Body of pancreas (tissue), 4 donors: ENCODE measurements around the gene RCAN3. TPM values are rescaled to one million over a fixed set of nuclear protein-coding genes. Genes with fewer than 3 reads are reported as not detected.

ENCODE experiments used
- ATAC-seq: fragments of 150-250 bp; one replicate; pipeline ENCODE4 v1.9.1; 2016
- DNase-seq, 4 donors: peaks; one replicate each; pipeline ENCODE4 v3.0.0-alpha.2; 2019
- H3K27ac ChIP-seq, 4 donors: fragments of 200-600 bp; sonication (generic); 1 replicate in 3 of 4; 2 replicates in 1 of 4; pipeline versions ENCODE4 v1.5.1 to v1.6.1; 2016 to 2019; ENCODE audit warnings: mild to moderate bottlenecking in 1 of 4, mixed read lengths in 1 of 4, moderate library complexity in 1 of 4
- H3K27me3 ChIP-seq, 2 donors: fragments of 200-600 bp; sonication (generic); one replicate each; pipeline ENCODE4 v1.6.0; 2016; ENCODE audit warnings: mild to moderate bottlenecking in 1 of 2
- H3K36me3 ChIP-seq, 2 donors: fragments of 200-600 bp; sonication (generic); replicated peaks in 1 of 2; 2 replicates each; pipeline ENCODE4 v1.5.1; 2016; ENCODE audit warnings: low read depth in 2 of 2; ENCODE audit not compliant: insufficient read depth in 1 of 2
- H3K4me1 ChIP-seq: fragments of 200-600 bp; sonication (generic); one replicate; pipeline ENCODE4 v1.6.0; 2016
- H3K4me3 ChIP-seq, 2 donors: fragments of 200-600 bp; sonication (generic); 1 replicate in 1 of 2; 2 replicates in 1 of 2; pipeline ENCODE4 v1.5.1; 2016 to 2019
- H3K9me3 ChIP-seq, 3 donors: fragments of 200-600 bp; sonication (generic); 1 replicate in 2 of 3; 2 replicates in 1 of 3; pipeline ENCODE4 v1.5.1; 2016
- CTCF ChIP-seq, 7 experiments: fragments of 450-650 bp in 4 of 7; fragments of 200-600 bp in 3 of 7; sonication (generic) in 3 of 7; IDR thresholded peaks; one replicate each; pipeline ENCODE4 v1.5.1; 2016 to 2019; ENCODE audit warnings: antibody characterized with exemption in 7 of 7
- POLR2A ChIP-seq, 3 donors: fragments of 450-650 bp; IDR thresholded peaks; one replicate each; pipeline ENCODE4 v1.6.1; 2016; ENCODE audit warnings: antibody characterized with exemption in 3 of 3, mild to moderate bottlenecking in 2 of 3
- WGBS, 2 donors: methylation state at CpG; one replicate each; pipeline ENCODE4 v1.1.5; 2017; 5-methylcytosine and 5-hydroxymethylcytosine counted together
- intact Hi-C: fragments of 100-400 bp; cut with DNase I; formaldehyde crosslinking; loops from one replicate; pipeline ENCODE4 v1.15.1; 2023
- total RNA-seq, 2 donors: library from RNA; depleted of rRNA; stranded (reverse); fragments of >200 nt; gene quantifications; one replicate each; pipeline ENCODE4 v1.1.0, GENCODE V29; 2016

The RCAN3 gene
- total RNA-seq, 2 donors from 2014 or later: 14.0 to 32.3 TPM

- Histone ChIP-seq H3K27me3 (no peaks in the 10 kb centered on the region), H3K4me3 (no peak overlapping the region), H3K4me1 (peaks cover 69% of the 10 kb centered on the region), H3K27ac (peak overlapping the region; percentile 84 to 91 (median 87)), H3K9me3 (no peaks in the 10 kb centered on the region), H3K36me3 (no peaks in the 10 kb centered on the region)
- 76 to 89% methylated on average over 3 of the region's 3 CpGs for WGBS, 2 donors
- intact Hi-C loops: no loop called here
- ATAC-seq: no peak
- no peak for DNase-seq
- TF ChIP-seq CTCF (IDR thresholded peaks at IDR 0.05) (no peak), POLR2A (IDR thresholded peaks at IDR 0.05) (no peak)
Measured at GRCh38 chr1:24566236-24566867, 63.7 kb downstream of the RCAN3 start.

GRCh38 chr1:24567792-24568388 is 65.3 kb downstream of the RCAN3 start:
- Histone ChIP-seq H3K4me3 (no peak overlapping the region), H3K27me3 (no peaks in the 10 kb centered on the region), H3K4me1 (peaks cover 62% of the 10 kb centered on the region), H3K36me3 (no peaks in the 10 kb centered on the region), H3K9me3 (no peaks in the 10 kb centered on the region), H3K27ac (peak overlapping the region; percentile 84 to 91 (median 87))
- 10 to 25% methylated on average over 17 of the region's 17 CpGs for WGBS, 2 donors
- TF ChIP-seq CTCF (IDR thresholded peaks at IDR 0.05) (peak in 4 of 7 experiments; percentile 54 to 75 (median 66)), POLR2A (IDR thresholded peaks at IDR 0.05) (peak in 2 of 3 donors; percentile 39 to 55)
- ATAC-seq (peak; percentile 92), DNase-seq (peak; percentile 82 to 91 (median 90))
- intact Hi-C loops: no loop called here

- intact Hi-C loops: no loop called here
- no peaks in the 10 kb centered on the region for H3K36me3 ChIP-seq
- H3K4me1 ChIP-seq: peaks cover 58% of the 10 kb centered on the region
- H3K4me3 ChIP-seq: no peak overlapping the region
- ATAC-seq: no peak
- DNase-seq: no peak
- TF ChIP-seq POLR2A (IDR thresholded peaks at IDR 0.05): no peak
- no peak for TF ChIP-seq CTCF (IDR thresholded peaks at IDR 0.05)
- peak overlapping the region; percentile 84 to 91 (median 87) for H3K27ac ChIP-seq
- no peaks in the 10 kb centered on the region for H3K27me3 ChIP-seq
- 66 to 78% methylated on average over 2 of the region's 2 CpGs for WGBS, 2 donors
- no peaks in the 10 kb centered on the region for H3K9me3 ChIP-seq
Measured at GRCh38 chr1:24568475-24568874, 65.8 kb downstream of the RCAN3 start.

- ATAC-seq (no peak), DNase-seq (no peak)
- Histone ChIP-seq H3K4me1 (peaks cover 38% of the 10 kb centered on the region), H3K27me3 (no peaks in the 10 kb centered on the region), H3K9me3 (no peaks in the 10 kb centered on the region), H3K36me3 (no peaks in the 10 kb centered on the region), H3K27ac (no peak overlapping the region), H3K4me3 (no peak overlapping the region)
- WGBS, 2 donors: 80 to 87% methylated on average over 10 of the region's 10 CpGs
- TF ChIP-seq POLR2A (IDR thresholded peaks at IDR 0.05) (no peak), CTCF (IDR thresholded peaks at IDR 0.05) (no peak)
- intact Hi-C loops: no loop called here
Measured at GRCh38 chr1:24570265-24571125, 67.9 kb downstream of the RCAN3 start.
